GM21786 (cell line): ENCODE data around the gene OSBPL9.
"Not testable (repeated sequence)": the region's sequence is repeated elsewhere in the genome, so short reads cannot be mapped to it uniquely, and the experiment has no call there.

Experiments
- ATAC-seq: cut with Tn5 transposase; IDR thresholded peaks from one replicate; pipeline ENCODE4 v1.9.1; 2021; ENCODE audit not compliant: unreplicated experiment

Gene OSBPL9

GRCh38 chr1:51636191-51636590 is 19.3 kb downstream of the OSBPL9 start:
- no peak for ATAC-seq

DNA sequence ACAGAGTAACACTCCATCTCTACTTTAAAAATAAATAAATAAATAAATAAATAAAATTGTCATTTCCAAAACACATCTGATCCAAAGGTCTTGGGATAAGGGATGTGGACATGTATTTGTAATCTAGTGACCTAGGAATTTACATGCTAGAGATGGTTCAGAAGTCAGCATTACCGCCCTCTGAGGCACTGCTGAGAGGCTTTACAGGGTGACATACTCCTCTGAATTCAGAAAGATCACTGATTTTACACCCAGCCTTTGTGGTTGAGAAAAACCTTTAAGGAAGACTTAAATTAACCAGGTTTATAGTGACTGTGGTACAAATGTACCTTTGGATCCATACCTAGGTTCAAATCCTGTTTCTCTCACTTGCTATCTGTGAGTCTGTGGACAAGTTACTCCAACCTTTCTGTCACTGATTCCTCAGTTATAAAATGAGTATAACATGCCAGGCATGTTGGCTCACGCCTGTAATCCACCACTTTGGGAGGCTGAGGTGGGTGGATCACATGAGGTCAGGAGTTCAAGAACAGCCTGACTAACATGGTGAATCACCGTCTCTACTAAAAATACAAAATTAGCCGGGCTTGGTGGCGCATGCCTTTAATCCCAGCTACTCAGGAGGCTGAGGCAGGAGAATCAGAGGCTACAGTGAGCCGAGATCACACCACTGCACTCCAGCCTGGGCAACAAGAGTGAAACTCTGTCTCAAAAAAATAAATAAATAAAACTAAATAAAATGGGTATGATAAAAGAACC is 20.1 kb downstream of the OSBPL9 start:
- ATAC-seq: no peak

GRCh38 chr1:51638350-51638749 is 21.5 kb downstream of the OSBPL9 start:
- ATAC-seq: no peak

DNA sequence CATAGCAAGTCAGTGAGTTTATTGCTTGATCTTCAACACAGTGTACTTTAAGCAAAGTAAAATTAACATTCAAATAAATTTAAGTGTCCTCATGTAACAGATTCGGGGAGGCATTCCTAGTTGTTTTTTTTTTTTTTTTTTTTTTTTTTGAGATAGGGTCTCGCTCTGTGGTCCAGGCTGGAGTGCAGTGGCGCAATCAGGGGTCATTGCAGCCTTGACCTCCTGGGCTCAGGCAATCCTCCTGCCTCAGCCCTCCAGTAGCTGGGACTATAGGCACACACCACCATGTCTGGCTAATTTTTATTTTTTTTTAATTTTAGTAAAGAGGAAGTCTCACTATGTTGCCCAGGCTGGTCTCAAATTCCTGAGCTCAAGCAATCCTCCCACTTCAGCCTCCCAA is 22.8 kb downstream of the OSBPL9 start:
- ATAC-seq: no peak

DNA sequence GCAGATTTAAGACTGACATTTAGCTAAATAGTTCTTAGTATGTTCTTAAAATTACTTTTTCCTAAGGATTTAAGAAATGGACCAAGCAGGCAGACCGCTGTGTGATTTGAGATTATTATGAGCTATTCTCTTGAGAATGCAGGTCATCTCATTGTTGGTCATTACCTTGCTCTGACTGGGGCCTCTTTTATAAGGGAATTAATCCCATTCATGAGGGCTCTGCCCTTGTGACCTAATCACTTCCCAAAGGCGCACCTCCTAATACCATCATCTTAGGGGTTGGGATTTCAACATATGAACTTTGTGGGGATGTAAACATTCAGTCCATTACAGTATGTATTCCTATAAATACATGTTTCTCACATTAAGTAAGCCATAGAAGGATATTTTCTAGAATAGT is 24.2 kb downstream of the OSBPL9 start:
- ATAC-seq: no peak

- no peak for ATAC-seq
Measured at GRCh38 chr1:51642739-51643142, 25.8 kb downstream of the OSBPL9 start.

- no peak for ATAC-seq
Measured at GRCh38 chr1:51643362-51643761, 26.5 kb downstream of the OSBPL9 start.

GRCh38 chr1:51644020-51644419 is 27.1 kb downstream of the OSBPL9 start:
- no peak for ATAC-seq

- no peak for ATAC-seq
Measured at GRCh38 chr1:51644533-51645197, 27.8 kb downstream of the OSBPL9 start.

DNA sequence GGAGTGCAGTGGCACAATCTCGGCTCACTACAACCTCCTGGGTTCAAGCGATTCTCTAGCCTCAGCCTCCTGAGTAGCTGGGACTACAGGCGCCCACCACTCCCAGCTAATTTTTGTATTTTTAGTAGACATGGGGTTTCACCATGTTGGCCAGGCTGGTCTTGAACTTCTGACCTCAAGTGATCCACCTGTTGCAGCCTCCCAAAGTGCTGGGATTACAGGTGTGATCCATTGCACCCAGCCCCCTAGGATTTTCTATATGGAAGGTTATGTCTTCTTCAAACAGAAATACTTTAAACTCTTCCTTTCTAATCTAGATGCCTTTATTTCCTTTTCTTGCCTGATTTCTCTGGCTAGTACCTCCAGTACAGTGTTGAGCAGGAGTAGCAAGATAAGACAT is 29.7 kb downstream of the OSBPL9 start:
- not testable (repeated sequence) for ATAC-seq

GRCh38 chr1:51648180-51649109 is 31.6 kb downstream of the OSBPL9 start:
- ATAC-seq: no peak

DNA sequence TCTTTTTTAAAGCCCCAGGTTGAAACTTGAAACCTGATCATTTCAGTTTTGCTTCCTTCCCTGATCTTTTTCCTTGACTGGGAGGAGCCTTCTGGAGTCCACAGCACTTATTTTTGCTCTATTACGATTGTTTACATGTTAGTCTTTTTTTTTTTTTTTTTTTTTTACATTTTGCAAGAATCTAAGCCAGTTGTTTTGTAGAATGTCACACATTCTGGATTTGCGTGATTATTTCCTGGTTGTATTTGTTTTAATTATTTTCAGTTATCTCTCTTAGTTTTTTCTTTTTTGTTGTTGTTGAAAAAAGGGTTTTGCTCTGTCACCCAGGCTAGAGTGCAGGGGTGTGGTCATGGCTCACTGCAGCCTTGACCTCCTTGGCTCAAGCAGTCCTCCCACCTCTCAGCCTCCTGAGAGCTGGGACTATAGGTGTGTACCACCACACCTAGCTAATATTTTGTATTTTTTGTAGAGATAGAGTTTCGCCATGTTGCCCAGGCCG is 32.8 kb downstream of the OSBPL9 start:
- no peak for ATAC-seq

DNA sequence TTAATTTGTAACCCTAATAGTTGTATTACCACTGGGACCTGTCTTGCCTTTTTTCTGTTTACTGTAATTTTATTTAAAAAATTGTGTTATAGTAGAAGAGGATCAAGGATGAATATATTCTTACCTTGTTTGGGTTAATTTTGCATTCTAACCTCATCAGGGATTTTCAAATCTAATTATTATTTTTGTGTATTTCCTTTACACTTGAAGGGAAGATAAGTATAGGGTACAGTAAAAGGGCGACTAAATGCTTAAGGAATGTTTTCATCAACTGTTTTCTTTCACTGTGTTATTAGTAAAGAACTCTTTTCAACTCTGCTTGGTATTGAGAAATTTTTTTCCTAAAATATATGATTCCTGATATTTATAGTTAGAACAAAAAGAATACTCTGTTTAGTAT is 33.3 kb downstream of the OSBPL9 start:
- no peak for ATAC-seq

- ATAC-seq: no peak
Measured at GRCh38 chr1:51651552-51651942, 34.7 kb downstream of the OSBPL9 start.

DNA sequence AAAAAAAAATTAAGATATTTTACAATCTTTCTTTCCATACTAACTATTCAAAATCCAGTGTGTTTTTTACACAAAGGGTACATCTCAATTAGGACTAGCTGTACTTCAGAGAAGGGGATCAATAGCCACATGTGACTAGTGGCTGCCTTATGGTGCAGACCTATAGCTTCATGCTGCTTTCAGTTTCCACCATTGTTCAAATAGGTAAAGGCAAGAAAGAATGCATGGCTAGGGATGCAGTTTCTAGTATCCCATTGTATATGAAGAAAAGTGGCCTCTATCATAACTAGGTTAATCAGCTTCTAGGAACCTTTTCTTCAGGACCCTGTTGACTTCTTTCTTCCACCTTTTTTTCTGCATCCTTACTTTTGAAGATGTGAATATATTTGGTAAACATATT is 35.7 kb downstream of the OSBPL9 start:
- ATAC-seq: no peak

DNA sequence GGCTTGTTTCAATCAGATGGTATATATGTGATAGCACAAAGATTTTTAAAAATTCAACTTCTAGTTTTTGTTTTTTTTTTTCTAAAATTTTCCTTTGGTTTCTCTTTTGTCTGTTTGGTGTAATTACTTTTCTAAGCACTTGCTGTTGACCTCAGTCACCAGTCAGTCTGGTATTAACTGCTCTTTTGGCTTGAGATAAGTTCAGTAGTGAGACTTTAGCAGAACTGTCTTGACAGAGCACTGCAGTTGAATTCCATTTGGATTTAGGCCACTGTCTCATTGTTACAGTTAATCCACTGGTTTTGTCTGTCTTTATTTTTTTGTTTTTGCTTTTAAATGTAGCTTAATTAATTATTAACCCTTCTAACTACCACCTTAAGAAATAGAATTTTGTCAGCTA is 36.2 kb downstream of the OSBPL9 start:
- ATAC-seq: no peak

- no peak for ATAC-seq
Measured at GRCh38 chr1:51654000-51654399, 37.1 kb downstream of the OSBPL9 start.

- no peak for ATAC-seq
Measured at GRCh38 chr1:51656374-51656773, 39.5 kb downstream of the OSBPL9 start.

DNA sequence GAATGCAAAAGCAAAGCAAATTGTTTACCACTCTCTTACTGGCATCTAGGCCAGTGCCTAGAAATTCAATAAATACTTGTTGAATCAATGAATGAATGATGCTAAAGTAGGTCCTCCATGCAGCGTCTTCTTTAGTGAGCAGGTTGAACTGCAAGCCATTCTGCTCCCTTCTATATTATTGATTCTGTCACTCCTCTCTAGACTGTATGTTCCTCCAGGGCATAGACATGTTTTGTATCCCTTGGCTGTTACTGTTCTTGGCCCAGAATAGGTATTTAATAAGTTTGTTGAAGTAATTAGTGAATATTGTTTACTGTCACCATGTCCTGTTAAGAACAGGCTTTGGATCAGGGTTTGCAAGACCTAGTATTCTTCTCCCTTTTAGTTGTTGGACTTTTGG is 43.7 kb downstream of the OSBPL9 start:
- ATAC-seq: no peak

- ATAC-seq: no peak
Measured at GRCh38 chr1:51661081-51661518, 44.2 kb downstream of the OSBPL9 start.

DNA sequence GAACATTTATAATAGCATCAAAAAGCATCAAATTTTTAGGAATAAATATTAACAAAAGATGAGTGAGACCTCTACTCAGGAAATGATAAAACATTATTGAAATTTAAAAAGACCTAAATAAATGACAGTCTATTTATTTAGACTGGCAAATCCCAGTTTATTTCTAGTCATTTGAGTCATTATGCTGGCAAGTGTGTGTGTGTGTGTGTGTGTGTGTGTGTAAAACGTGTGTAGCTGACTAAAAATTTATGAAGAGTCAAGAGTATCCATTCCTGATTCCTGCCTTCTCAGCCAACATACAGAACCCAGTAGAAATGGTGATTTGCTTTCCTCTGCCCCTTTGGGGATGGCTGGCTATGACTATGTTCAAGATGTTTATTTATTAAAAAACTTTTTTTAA is 46.2 kb downstream of the OSBPL9 start:
- ATAC-seq: no peak
